Right atrium auricular region (tissue), 2 donors: Measurements from ENCODE around the gene ACSF2. TPM values are rescaled to one million over a fixed set of nuclear protein-coding genes. Genes with fewer than 3 reads are reported as not detected.

Experiments used
- DNase-seq: peaks from one replicate; pipeline ENCODE4 v3.0.0-alpha.2; 2019; ENCODE audit warnings: low spot score
- H3K27ac ChIP-seq, 2 donors: fragments of 200-600 bp; sonication (generic); 1 replicate in 1 of 2; 2 replicates in 1 of 2; pipeline ENCODE4 v1.5.1; 2016 to 2019
- H3K27me3 ChIP-seq, 2 donors: fragments of 200-600 bp; sonication (generic); one replicate each; pipeline versions ENCODE4 v1.5.1 to v1.6.0; 2017 to 2019
- H3K36me3 ChIP-seq: fragments of 200-600 bp; sonication (generic); one replicate; pipeline ENCODE4 v1.5.1; 2016
- H3K4me1 ChIP-seq, 2 donors: fragments of 200-600 bp; sonication (generic); one replicate each; pipeline versions ENCODE4 v1.5.1 to v1.6.0; 2017 to 2019
- H3K4me3 ChIP-seq, 2 donors: fragments of 200-600 bp; sonication (generic); 1 replicate in 1 of 2; 2 replicates in 1 of 2; pipeline ENCODE4 v1.5.1; 2017 to 2019; ENCODE audit warnings: mild to moderate bottlenecking in 1 of 2, moderate library complexity in 1 of 2
- H3K9me3 ChIP-seq, 2 donors: fragments of 200-600 bp; sonication (generic); one replicate each; pipeline ENCODE4 v1.5.1; 2019
- total RNA-seq, 2 donors: library from RNA; depleted of rRNA; stranded (reverse); fragments of >200 nt; gene quantifications; one replicate each; pipeline ENCODE4 v1.1.0, GENCODE V29; 2016
- TF ChIP-seq, protein P1 (sequence below), 2 donors: fragments of 200-600 bp; sonication (generic); IDR thresholded peaks; one replicate each; pipeline ENCODE4 v1.5.1; 2019; ENCODE audit warnings: antibody characterized with exemption in 2 of 2

Gene ACSF2
- total RNA-seq, 2 donors from 2014 or later = 22.2 to 42.6 TPM

DNA sequence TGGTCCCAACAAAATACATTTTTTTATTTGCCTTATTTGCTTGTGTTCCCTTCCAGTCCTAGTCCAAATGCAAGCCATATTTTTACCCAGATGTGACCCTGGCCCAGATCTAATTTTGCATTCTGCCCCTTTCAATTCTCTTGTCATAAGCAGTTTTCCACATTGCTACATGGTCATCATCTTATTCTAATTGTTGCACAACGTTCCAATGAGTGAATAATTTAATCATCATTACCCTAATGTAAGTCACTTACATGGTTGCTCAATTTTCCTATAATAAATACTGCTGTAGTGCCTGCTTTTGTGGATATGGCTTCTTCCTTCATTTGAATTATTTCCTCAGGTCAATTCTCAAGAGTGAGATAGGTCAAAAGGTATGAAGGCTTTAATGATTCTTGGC is 65.5 kb downstream of the ACSF2 start:
- Histone ChIP-seq H3K4me3 (no peak overlapping the region), H3K9me3 (no peaks in the 10 kb centered on the region), H3K27ac (no peak overlapping the region), H3K36me3 (no peaks in the 10 kb centered on the region), H3K4me1 (no peaks in the 10 kb centered on the region), H3K27me3 (no peaks in the 10 kb centered on the region)
- no peak for DNase-seq
- TF ChIP-seq, protein P1, sequence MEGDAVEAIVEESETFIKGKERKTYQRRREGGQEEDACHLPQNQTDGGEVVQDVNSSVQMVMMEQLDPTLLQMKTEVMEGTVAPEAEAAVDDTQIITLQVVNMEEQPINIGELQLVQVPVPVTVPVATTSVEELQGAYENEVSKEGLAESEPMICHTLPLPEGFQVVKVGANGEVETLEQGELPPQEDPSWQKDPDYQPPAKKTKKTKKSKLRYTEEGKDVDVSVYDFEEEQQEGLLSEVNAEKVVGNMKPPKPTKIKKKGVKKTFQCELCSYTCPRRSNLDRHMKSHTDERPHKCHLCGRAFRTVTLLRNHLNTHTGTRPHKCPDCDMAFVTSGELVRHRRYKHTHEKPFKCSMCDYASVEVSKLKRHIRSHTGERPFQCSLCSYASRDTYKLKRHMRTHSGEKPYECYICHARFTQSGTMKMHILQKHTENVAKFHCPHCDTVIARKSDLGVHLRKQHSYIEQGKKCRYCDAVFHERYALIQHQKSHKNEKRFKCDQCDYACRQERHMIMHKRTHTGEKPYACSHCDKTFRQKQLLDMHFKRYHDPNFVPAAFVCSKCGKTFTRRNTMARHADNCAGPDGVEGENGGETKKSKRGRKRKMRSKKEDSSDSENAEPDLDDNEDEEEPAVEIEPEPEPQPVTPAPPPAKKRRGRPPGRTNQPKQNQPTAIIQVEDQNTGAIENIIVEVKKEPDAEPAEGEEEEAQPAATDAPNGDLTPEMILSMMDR (IDR thresholded peaks at IDR 0.05) = no peak

DNA sequence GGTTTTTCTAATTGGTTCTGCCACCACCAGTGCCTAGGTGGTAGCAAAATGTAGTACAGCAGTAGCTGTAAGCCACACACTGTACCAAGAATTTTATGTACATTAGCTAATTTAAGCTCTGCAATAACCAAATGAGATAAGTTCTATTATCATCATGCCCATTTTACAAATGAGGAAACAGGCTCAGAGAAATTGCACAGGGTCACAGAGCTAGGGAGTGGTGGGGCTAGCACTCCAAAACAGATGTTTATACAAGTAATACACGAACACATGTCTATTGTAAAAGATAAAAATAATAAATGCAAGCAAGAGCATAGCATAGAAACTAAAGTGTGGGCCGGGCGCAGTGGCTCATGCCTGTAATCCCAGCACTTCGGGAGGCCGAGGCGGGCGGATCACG is 66.2 kb downstream of the ACSF2 start:
- no peaks in the 10 kb centered on the region for H3K4me1 ChIP-seq
- TF ChIP-seq, protein P1 (IDR thresholded peaks at IDR 0.05) = no peak
- no peaks in the 10 kb centered on the region for H3K27me3 ChIP-seq
- no peak overlapping the region for H3K4me3 ChIP-seq
- no peaks in the 10 kb centered on the region for H3K9me3 ChIP-seq
- no peaks in the 10 kb centered on the region for H3K36me3 ChIP-seq
- DNase-seq = no peak
- no peak overlapping the region for H3K27ac ChIP-seq

DNA sequence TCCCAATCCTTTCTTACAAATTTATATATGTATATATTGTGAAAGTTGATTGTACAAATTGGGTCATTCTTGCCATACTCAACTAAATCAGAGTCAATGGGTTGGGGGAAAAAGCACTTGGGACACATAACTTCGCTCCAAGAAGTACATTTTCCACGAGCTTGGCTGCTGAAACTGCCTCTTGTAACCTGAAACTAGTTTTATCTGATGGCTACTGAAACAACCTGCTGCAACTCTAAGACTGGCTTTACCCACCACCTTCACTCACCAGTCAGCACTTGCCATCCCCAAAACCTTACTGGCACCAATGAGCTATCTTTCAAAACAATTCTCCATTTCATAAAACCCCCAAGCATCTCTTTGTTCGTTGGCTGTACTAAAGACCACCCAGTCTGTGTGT is 67.7 kb downstream of the ACSF2 start:
- H3K4me1 ChIP-seq = no peaks in the 10 kb centered on the region
- H3K27ac ChIP-seq = no peak overlapping the region
- H3K4me3 ChIP-seq = no peak overlapping the region
- H3K36me3 ChIP-seq = no peaks in the 10 kb centered on the region
- H3K9me3 ChIP-seq = no peaks in the 10 kb centered on the region
- TF ChIP-seq, protein P1 (IDR thresholded peaks at IDR 0.05) = no peak
- no peaks in the 10 kb centered on the region for H3K27me3 ChIP-seq
- DNase-seq = no peak

DNA sequence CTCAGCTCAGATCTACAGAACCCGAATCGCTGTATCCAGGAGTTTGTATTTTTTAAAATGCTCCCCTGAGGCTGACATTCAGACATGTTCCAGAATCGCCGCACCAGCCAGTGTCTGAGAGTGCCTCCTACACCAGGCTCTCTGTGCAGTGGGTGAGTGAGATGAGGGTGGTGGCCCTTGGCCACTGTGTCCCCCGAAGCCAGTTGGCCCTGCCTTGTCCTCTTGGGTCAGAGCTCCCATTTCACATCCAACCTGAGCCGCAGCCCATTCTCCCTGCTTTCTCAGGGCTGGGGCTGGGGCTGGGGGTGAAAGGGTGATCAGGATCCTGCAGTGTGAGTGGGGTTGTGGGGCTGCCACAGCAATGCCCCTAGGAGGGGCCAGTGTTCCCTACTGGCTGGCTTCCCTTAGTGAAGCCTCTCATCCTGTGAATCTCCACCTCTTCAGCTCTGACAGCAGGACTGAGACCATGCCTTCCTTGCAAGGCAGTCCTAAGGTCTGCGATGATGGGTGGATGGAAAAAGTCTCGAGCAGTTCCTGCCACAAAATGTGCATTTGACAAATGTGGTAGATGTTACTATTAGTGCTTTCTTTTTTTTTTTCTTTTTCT is 69.3 kb downstream of the ACSF2 start:
- DNase-seq = no peak
- Histone ChIP-seq H3K4me3 (no peak overlapping the region), H3K27me3 (no peaks in the 10 kb centered on the region), H3K36me3 (no peaks in the 10 kb centered on the region), H3K27ac (no peak overlapping the region), H3K4me1 (no peaks in the 10 kb centered on the region), H3K9me3 (no peaks in the 10 kb centered on the region)
- TF ChIP-seq, protein P1 (IDR thresholded peaks at IDR 0.05) = no peak

DNA sequence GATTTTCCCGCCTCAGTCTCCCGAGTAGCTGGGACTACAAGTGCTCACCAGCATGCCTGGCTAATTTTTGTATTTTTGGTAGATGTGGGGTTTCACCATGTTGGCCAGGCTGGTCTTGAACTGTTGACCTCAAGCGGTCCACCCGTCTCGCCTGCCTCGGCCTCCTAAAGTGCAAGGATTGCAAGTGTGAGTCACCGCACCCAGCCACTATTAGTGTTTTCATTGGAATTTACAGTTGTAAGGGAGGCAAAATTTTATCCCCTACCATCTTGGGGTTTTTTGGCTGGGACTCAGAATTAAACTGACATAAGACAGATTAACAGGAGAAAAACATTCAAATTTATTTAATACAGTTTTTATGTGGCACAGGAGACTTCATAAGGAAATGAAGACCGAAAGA is 69.9 kb downstream of the ACSF2 start:
- Histone ChIP-seq H3K36me3 (no peaks in the 10 kb centered on the region), H3K27ac (no peak overlapping the region), H3K27me3 (no peaks in the 10 kb centered on the region), H3K4me1 (no peaks in the 10 kb centered on the region), H3K4me3 (no peak overlapping the region), H3K9me3 (no peaks in the 10 kb centered on the region)
- TF ChIP-seq, protein P1 (IDR thresholded peaks at IDR 0.05) = no peak
- DNase-seq = no peak
